HG03060 (cell line): ENCODE measurements around the gene IMPA2.

ENCODE experiments used
- ATAC-seq: cut with Tn5 transposase; IDR thresholded peaks from one replicate; pipeline ENCODE4 v1.9.1; 2021; ENCODE audit warnings: low read depth, moderate number of reproducible peaks; ENCODE audit not compliant: unreplicated experiment

Gene IMPA2

DNA sequence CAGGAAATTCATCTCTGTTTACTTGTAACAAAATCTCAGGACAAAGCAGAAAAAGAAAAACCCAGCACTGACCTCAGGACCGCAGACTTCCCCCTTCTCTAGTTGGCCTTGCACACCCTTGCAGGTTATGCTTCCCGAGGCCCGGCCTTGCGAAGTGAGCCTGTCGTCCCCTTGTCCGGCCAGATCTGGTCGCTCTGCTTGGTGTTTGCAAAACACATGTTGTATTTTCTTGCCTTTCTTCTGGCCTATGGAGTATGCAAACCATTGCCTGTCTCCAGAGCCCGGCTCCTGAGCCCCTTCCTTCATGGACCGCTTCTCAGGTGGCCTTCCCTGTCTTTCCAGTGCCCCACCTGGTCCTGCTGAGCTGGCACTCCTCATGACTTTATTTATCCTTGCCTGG, 4.8 kb downstream of the IMPA2 start:
- ATAC-seq, result no peak

DNA sequence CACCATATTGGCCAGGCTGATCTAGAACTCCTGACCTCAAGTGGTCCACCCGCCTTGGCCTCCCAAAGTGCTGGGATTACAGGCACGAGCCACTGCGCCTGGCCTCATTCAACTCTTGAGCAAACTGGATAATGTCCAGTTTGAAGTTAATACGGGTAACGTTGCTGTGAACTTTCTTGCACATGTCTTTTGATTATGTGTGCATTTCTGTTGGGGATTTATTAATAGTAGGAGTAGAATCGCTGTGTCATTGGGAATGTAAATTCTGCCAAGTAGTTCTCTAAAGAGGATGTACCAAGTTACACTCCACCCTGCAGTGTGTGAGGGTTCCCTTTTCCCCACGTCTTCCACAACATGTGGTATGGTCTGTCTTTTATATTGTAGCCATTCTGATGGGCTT, 6.2 kb downstream of the IMPA2 start:
- no peak for ATAC-seq

DNA sequence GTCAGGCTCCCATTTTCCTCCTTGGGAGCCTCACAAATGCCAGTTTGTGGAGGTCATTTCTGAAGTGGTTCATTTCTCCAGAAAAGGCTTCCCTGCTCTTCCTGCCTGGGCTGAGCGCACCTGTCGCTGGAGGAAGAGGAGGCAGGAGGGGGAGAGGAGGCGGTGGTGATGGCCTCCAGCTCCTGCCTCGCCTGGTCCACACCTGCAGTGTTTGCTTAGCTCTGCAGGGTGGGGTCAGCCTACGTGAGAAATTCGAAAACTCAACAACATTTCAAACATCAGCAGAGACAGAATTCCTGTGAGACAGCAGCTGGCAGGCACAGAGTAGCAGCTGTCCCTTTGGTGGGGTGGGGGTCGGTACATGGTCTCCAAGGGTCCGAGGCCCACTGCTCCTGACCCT, 7.9 kb downstream of the IMPA2 start:
- ATAC-seq, result no peak

DNA sequence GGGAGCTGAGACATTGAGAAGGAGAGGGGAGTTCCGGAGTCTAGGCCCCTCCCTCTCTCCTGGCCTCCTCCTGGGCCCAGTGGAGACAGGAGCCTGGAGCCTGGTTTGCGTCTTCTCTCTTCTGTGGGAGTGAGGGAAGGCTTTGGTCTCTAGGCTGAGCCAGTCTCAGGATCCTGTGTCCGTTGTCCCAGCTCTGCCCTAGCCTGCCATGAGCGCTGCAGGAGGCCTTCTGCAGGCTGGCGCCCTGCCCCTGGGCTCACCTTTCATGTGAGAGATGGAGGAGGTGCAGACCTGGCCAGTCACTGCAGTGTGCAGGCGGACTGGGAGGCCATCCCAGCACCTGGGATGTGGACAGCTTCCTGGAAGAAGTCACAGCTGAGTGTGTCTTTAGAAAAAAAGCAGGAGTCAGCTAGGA, 8.7 kb downstream of the IMPA2 start:
- no peak for ATAC-seq

DNA sequence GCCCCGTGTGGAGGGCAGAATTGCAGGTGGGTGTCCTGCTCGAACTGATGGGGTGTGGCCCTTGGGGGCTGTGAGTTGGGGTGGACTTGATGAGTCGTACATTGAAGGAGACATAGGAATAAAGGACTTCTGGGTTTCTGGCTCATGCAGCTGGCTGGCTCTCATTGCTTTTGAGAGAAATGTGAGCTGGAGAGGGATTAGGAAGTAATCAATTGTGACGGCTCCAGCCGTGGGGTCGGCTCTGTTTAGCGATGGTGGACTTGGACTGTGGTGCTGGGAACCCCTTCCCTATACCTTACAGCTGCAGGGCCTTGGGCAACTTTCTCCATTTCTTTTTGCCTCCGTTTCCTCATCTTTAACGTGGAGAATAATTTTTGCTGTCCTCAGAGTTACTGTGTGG, 9.2 kb downstream of the IMPA2 start:
- ATAC-seq, result no peak

DNA sequence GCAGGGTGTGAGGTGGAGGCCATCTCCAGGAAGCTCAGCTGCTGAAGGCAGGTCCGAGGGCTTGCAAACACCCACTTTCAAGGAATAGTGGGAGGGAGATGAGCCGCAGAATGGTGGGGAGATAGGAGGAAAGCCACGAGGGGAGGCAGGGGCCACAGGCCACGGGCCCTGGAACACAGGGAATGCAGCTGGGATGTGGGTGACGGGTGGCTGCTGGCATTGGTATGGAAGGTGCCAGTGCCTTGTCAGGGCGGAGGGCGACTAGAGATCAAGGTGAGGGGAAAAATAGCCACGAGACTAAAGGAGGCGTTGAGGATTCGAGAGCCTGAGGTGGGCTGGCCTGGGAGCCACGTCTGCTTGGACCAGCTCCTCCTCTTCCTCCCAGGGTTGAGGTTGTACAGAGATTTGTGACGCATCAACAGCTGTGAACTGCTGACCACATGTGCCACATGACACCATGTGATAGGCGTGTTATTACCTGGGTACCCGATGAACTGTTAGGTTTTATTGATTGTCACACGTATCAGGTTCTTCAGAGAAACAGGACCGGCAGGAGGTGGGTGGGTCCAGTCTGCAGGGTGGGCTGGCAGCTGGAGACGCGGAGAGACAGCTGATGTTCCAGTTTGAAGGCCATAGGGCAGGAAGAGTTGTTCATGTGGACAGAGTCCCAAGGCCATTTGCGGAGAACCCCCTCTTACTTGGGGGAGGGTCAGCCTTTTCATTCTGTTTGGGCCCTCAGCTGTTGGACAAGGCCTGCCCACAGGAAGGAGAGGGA, 9.9 kb downstream of the IMPA2 start:
- ATAC-seq, result no peak

DNA sequence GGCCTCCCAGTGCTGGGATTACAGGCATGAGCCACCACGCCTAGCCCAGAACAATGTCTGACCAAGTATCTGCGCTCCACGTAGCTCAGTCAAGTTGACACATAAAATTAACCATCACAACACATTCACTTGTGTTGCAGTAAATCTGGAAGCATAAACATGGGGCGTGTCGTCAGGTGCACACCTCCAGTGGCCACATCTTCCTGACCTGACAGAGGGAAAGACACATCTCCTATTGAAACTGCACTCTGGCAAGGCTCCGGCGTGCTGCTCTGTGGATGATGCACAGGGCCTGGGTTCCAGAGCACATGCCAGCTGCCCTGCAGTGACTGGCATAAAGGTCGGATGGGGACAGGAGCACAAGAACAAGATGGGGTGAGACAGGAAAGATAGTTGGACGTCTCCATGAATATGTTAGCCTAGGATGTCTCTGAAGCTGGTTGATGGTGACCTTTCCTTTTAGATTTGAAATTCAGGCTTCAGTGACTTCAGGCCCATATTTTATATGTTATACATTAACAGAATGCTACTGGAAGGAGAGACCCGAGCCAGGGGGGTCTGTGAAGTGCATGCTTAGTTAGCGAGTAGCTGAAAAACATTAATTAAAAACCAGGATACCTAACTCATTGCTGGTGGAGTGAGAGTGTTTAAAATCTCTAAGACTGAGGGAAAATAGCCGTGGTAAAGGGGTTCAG, 10.9 kb downstream of the IMPA2 start:
- ATAC-seq, result no peak

DNA sequence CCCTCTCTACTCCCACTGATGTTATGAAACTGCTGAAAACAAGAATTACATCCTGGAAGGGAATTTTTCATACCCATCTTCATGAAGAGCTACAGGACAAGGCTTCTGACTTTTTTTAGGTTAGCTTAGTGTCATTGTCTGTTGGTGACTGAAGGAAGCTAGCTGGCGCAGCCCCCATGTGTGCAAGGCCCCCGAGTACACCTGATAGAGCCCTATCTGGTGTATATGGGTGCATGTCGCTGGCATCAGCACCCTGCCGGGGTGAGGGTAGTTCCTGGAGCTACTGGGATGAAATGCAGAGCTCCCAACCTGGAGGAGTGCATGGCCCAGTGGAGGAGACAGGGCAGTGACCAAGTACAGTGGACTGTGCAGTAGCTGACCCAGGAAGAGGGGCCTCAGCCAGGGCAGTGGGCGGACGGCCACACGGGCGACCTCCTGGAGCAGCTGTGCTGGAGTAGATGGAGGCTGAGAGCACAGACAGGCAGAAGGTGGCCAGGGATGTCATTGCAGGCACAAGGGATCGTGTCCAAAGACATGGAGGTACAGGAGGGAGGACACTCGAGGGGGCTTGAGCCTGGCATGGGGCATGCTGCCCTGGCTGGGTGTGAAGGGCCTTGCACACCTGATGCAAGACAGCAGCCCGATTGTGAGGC, 12.1 kb downstream of the IMPA2 start:
- no peak for ATAC-seq

DNA sequence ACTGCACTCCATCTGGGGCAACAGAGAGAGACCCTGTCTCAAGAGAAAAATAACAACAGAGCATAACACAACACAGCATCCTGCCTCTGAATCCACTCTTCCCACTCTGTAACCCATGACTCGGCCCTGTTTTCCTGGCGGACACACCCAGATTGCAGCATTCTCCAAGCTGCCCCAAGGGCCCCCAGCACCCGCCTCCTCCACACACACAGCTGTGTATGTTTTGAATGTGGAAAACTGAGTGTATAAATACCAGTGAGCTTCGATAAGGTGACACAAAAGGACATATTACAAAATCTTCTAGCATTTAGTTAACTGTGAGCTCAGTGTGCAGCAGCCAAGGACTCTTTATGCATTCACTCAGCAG, 13.0 kb downstream of the IMPA2 start:
- no peak for ATAC-seq

DNA sequence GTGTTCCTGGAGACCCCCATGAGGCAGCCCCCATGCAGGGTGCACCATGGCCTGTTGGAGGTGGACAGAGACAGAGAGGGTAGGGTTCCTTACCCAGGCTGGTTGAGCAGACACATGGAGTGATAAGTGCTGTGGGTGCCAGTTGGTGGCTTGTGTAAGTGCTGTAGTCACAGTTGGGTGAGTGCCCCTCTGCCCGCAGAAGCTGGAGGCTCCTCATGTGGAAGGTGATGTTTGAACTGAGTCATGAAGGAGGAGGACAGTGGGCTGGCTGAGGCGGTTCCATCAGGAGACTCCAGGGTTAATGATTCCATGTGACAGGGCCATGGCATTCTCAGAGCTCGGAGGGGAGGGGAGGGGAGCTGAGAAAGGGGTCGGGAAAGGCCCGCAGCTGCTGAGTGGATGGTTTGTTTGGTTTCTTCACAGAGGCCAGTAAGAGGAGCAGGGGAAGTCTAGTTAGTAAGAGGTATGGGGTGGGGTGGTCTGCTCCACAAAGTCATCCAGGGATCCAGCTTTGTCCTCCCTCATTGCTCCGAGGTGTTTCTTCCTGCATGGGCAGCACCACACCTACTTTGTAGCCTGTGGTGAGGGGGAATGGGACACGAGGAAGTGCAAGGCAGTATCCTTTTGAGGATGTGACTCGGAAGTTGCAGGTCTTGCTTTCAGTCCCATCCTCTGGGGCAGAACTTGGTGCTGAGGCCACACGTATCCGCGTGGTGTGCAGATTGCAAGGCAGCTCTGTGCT, 13.6 kb downstream of the IMPA2 start:
- no peak for ATAC-seq

DNA sequence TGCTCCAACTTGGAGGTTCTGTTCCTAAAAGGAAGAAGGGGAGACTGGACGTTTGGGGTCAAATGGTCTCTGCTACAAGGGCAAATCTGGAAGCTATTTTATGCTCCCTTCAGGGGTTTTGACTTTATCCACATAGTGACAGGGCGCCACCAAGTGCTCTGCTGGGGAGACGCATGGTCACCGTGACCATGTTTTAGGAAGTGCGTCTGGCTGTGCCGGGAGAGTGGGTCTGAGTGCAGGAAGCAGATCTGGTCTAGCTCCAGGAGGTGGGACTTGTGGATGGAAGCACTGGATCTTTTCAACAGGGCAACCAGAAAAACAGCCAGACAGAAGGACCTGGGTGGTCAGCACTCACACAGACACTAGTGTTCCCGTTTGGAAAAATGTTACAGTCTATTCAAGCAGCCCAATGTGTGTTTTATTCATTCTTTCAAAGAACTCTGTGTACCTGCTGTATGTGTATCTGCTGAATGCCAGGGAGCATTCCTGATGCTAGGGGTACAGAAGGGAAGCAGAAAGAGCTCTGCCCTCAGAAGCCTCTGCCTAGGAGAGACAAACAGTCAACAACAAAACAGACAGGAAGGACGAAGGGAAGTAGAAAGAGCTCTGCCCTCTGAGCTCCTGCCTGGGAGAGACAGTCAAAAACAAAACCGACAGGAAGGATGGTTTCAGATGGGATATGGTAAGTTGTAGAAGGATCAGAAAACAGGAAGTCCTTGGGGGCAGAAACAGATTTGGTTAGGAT, 14.3 kb downstream of the IMPA2 start:
- ATAC-seq, result no peak

DNA sequence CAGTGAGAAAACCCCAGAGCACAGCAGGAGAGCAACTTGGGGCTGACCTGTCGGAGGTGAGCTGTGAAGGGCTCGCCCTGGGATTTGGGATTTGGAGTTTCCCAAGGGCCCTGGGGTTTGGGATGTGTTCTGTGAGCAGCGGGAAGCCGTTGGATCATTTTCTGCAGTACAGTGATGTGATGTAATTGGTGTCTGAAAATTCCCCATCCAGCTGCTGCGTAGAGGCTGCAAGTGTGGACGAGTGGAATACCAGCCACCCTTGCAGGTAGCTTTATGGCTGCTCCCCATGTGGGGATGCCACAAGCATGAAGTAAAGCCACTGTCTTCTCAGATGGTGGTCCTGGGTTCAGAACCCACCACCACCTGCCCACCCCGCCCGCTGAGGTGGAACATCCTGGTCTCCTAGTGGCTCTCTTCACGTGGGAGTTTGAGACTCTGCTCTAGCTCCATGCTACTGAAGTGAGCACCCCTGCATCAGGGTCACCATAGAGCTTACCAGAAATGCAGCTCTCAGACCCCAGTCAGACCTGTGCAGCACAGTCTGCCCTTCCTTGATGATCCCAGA, 15.0 kb downstream of the IMPA2 start:
- ATAC-seq, result no peak

DNA sequence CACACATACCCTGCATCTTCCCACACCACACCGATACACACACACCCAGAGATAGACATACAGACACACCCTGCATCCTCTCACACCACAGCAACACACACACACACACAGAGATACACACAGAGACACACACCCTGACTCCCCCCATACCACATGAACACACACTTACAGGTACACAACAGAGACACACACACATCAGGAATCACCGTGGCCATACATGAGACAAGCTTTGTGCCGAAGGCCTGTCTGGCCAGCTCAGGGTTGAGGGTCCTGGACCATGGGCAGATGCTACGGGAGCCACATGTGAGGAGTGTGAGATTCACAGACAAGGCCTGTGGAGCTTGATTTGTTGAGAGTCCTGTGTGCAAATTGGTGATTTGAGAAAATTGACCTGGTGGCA, 15.6 kb downstream of the IMPA2 start:
- ATAC-seq, result no peak

DNA sequence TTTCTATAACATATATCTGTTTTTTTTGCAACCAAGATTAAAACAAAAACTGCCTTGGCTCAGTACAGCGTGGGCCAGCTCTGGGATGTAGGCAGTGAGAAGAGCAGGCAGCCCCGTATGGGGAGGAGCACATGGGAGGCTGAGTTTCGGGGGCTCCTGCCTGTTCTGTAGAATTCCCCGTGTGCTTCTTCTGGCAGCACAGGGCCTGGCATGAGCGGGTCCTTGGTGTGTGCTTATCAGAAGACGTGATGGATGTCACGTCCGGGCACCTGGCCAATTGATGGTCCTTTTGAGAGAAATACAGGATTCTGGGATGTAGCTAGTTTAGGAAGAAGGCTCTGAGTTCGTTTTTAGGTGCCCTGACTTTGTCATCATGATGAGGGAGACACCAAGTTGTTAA, 16.2 kb downstream of the IMPA2 start:
- no peak for ATAC-seq

DNA sequence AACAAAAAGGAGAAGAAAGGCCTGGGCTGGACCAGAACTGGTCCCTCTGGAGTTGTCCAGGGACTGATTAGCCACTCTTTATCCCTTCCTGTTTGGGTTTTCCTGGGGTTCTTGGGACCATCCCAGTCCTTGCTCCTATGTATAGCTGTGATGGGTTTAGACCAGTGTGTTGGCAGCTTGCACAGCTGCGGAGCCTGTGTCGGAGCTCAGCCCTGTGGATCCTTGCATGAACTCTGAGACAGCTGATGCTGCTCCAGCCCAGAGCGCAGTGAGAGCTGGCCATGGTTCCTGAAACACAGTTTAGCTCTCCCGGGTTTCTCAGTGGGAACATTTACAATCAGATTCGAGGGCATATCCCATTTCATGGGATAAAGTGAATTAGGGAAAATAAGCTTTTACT, 16.9 kb downstream of the IMPA2 start:
- ATAC-seq, result no peak

DNA sequence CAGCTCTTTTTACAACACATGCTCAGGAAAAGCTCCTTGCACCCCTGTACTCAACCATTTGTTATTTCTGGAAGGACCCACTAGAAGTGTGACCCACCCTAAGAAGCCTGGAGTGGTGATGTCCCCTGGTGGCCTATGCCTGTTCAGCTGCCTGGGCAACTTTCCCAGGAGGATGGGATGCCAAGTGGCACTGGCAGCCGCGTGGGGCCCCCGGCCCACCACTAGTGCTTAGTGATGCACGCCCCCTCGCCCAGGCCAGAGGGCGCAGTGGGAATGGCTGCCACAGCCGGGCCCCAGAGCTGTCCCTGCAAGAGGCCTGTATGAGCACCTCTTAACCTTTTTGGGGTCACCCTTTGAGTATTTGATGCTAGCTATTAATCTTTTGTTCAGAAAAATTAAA, 18.1 kb downstream of the IMPA2 start:
- no peak for ATAC-seq

DNA sequence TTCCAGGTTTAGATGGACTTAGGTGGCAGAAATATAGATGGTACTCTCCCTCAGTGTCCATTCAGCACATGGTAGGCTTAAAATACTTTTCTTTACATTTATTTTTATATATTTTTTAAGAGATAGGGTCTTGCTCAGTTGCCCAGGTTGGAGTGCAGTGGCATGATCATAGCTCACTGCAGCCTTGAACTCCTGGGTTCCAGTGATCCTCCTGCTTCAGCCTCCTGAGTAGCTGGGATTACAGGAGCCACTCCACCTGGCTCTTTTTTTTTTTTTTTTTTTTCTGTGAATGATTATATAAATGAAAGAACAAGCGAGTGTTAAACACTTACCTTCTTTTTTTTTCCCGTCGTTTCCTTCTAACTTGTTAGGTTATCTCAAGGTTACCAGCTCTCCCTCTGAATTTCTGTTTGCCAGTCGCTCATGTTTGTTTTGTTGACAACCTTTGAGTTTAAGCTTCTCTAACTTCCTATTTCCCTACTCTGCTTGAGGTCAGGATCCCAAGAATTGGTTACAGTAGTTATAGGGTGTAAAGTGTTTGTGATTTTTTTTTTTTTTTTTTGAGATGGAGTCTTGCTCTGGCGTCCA, 18.9 kb downstream of the IMPA2 start:
- ATAC-seq, result no peak

DNA sequence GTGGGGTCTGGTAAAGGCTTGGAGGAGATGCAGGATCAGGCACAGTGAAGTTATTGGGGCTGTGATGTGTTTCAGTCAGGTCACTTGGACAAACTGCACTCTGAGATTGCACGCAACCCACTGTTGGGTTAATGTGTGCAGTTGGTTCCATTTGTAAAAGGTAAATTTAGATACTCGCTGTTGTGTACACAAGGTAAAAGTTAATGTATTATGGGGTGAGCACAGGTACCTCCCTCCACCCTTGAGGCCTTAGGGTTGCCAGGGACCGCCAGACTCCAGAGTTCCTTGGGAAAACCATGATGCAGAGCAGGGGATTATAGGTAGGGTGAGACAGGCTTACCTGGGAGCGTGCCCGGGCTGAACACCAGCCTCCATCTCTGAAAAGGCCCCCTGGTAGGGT, 20.1 kb downstream of the IMPA2 start:
- no peak for ATAC-seq

DNA sequence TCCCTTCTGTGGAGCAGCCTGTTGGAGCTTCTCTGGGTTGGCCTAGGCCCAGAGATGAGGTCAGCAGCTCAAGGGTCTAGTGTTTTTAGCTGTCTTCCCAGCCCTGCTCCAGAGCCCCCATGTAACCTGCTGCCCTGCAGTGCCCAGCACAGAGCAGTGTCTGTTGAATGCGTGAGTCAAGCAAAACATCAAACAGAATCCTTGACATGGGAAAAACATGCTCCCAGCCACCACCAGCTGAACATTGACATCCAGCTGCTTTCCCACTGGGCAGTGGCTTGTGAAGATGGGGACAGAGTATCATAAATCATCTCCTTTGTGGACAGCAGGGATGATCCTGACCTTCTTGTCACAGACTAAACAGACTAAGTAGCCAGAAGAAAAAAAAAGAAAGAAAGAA, 22.6 kb downstream of the IMPA2 start:
- no peak for ATAC-seq
